Endometrial microvascular endothelial cells (primary cell): Measurements from ENCODE around the gene CLNK. TPM values are rescaled to one million over a fixed set of nuclear protein-coding genes. Genes with fewer than 3 reads are reported as not detected.

Experiments
- in situ Hi-C: cut with HindIII; loops from 2 replicates; pipeline ENCODE4 v1.10.0; 2017; ENCODE audit warnings: low sequenced_read_pairs, low pct_unique_long_range_greater_than_20kb; ENCODE audit errors: inconsistent ontology term
- total RNA-seq: library from RNA; depleted of rRNA; stranded (reverse); fragments of >200 nt; gene quantifications from one replicate; pipeline ENCODE4 v1.2.3, GENCODE V29; 2015; ENCODE audit errors: inconsistent ontology term

CLNK gene
- total RNA-seq, 1 donor from 2014 or later, result not detected

DNA sequence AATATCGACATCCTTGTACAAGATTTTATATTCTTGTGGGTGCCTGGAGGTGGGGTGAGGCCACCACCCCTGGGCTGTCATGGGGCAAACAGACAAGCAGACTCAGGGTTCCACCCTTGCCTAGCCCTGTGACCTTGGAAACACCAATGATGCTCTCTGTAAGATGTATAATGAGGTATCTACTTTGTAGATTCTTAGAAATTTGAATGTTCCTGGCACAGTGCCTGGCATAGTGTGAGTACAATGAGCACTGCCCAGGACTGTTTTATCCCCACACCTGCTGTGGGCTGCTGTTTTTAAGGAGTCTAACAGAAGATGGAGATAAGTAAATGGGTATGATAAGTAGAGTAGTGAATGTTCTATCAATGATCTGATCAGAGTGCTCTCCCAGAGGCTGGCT lies 230.4 kb downstream of the CLNK start:
- in situ Hi-C loops, result no loop called here

- in situ Hi-C loops, result no loop called here
These were observed 235.6 kb downstream of the CLNK start for GRCh38 chr4:10448991-10449390.

DNA sequence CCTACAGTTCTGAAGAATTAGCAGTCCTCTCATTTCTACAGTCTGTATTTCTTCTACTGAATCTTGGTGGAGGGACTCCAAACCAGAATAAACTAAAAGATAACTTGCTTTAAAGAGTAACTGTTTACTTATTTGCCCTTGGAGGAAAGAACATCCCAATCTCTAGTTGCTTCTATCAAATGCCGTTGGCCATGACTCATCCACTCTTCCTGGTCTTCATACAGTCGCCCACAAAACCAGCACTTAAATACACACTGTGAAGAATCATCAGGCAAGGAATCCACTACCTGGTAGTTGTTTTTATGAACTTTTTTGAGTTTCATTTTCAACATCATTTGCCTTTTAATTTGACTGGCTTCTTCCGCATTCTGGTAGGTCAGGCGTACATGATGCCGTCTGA lies 241.6 kb downstream of the CLNK start:
- in situ Hi-C loops, result no loop called here

GRCh38 chr4:10441512-10441911 lies 243.1 kb downstream of the CLNK start:
- in situ Hi-C loops, result no loop called here

- in situ Hi-C loops, result no loop called here
These were observed 245.6 kb downstream of the CLNK start for GRCh38 chr4:10438924-10439323.

GRCh38 chr4:10437735-10438134 lies 246.8 kb downstream of the CLNK start:
- in situ Hi-C loops, result no loop called here

Other genes starting within 250 kb of the CLNK start
- 39.3 TPM for gene ZNF518B, start 227.3 kb downstream of the CLNK start, total RNA-seq